CD4-positive, CD25-positive, alpha-beta regulatory T cell (primary cell): Measurements from ENCODE around the gene ATP9B. TPM values are rescaled to one million over a fixed set of nuclear protein-coding genes. Genes with fewer than 3 reads are reported as not detected.

Experiments
- ATAC-seq, 2 donors: fragments of 150-1000 bp; cut with Tn5 transposase; one replicate each; pipeline ENCODE4 v1.10.0; 2021; ENCODE audit warnings: low read depth in 2 of 2, moderate number of reproducible peaks in 2 of 2, moderate library complexity in 1 of 2
- DNase-seq, 3 donors: peaks; one replicate each; pipeline versions ENCODE4 v3.0.0 to v3.0.0-alpha.2; 2012 to 2022; ENCODE audit warnings: mixed read lengths in 1 of 3
- H3K27ac ChIP-seq: one replicate; pipeline ENCODE4 v1.7.0; 2013; ENCODE audit warnings: mild to moderate bottlenecking, low read length; ENCODE audit not compliant: insufficient read depth, poor library complexity, severe bottlenecking
- H3K27me3 ChIP-seq: one replicate; pipeline ENCODE4 v1.7.0; 2013; ENCODE audit warnings: low read length; ENCODE audit not compliant: control insufficient read depth, insufficient read depth
- H3K36me3 ChIP-seq: one replicate; pipeline ENCODE4 v1.7.0; 2013; ENCODE audit warnings: mild to moderate bottlenecking, low read length, moderate library complexity; ENCODE audit not compliant: control insufficient read depth, insufficient read depth
- H3K4me1 ChIP-seq: 2 replicates; pipeline ENCODE4 v1.7.0; 2013; ENCODE audit warnings: mild to moderate bottlenecking, low read length; ENCODE audit not compliant: insufficient read depth, control insufficient read depth, poor library complexity, severe bottlenecking
- H3K4me3 ChIP-seq: one replicate; pipeline ENCODE4 v1.7.0; 2013; ENCODE audit warnings: low read depth, mild to moderate bottlenecking, low read length, moderate library complexity
- H3K9me3 ChIP-seq, 2 experiments: 1 replicate in 1 of 2; 2 replicates in 1 of 2; pipeline ENCODE4 v1.7.0; 2013; ENCODE audit warnings: low read length in 2 of 2, mild to moderate bottlenecking in 1 of 2, moderate library complexity in 1 of 2; ENCODE audit not compliant: control insufficient read depth in 2 of 2
- H3K27ac Mint-ChIP-seq, 3 donors: one replicate each; pipeline ENCODE4 v1.8.0; 2020 to 2022; ENCODE audit warnings: mild to moderate bottlenecking in 3 of 3, mixed read lengths in 3 of 3, moderate library complexity in 2 of 3
- H3K27me3 Mint-ChIP-seq: one replicate; pipeline ENCODE4 v1.8.0; 2022; ENCODE audit warnings: mild to moderate bottlenecking, mixed read lengths
- H3K36me3 Mint-ChIP-seq: one replicate; pipeline ENCODE4 v1.8.0; 2020; ENCODE audit warnings: mixed read lengths
- H3K4me1 Mint-ChIP-seq, 4 donors: one replicate each; pipeline ENCODE4 v1.8.0; 2020 to 2022; ENCODE audit warnings: mixed read lengths in 4 of 4, mild to moderate bottlenecking in 1 of 4
- H3K4me3 Mint-ChIP-seq, 4 donors: one replicate each; pipeline ENCODE4 v1.8.0; 2020 to 2022; ENCODE audit warnings: mild to moderate bottlenecking in 4 of 4, mixed read lengths in 4 of 4, moderate library complexity in 3 of 4
- H3K9me3 Mint-ChIP-seq, 7 donors: one replicate each; pipeline ENCODE4 v1.8.0; 2020 to 2022; ENCODE audit warnings: mixed read lengths in 7 of 7, mild to moderate bottlenecking in 3 of 7, moderate library complexity in 2 of 7
- polyA plus RNA-seq, 4 donors: library from polyadenylated mRNA; unstranded; fragments of 300-500 nt; fragmentation: Illumina TruSeq; gene quantifications; one replicate each; pipeline ENCODE4 v1.2.3, GENCODE V29; 2021
- total RNA-seq: library from RNA; stranded (reverse); gene quantifications from one replicate; pipeline ENCODE4 v1.2.3, GENCODE V29; 2022

ATP9B gene
- total and polyA plus RNA-seq, 5 donors from 2014 or later = 14.1 to 75.3 (median 17.6) TPM

DNA sequence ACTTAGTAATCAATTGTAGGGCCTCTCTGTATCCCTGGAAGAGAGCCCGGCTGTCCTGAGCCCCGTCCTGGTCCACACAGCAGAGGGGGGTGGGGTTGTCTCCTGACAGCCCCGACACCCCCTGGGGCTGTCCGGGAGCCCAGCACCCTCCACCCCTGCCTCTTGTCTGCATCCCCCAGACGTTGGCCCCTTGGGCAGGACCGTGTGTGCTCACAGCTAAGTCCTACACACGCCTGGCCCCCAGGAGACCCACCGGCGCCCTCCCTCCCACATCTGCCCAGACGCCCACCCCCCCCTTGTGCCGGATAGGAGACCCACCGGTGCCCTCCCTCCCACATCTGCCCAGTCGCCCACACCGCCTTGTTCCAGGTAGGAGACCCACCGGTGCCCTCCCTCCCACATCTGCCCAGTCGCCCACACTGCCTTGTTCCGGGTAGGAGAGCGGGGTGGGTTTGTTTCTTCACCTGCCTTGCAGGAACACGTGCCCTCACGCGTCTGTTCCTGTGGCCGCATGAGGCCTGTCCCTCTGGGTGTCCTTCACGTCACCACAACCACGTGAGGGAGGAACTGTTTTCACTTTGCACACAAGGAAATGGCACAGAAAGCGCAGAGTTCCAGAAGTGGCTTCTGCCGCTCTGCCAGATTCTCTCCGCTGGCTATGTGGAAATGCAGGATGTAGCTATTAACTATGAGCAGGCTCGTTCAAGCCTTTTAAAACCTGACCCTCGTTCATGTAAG is 265.5 kb downstream of the ATP9B start:
- H3K36me3 ChIP-seq = peaks cover 65% of the 10 kb centered on the region
- peaks cover 0 to 3% (median 0%) of the 10 kb centered on the region in 7 donors for H3K9me3 Mint-ChIP-seq
- peak overlapping the region in 1 of 3 donors; percentile 38 for H3K27ac Mint-ChIP-seq
- no peak overlapping the region for H3K4me3 Mint-ChIP-seq
- no peaks in the 10 kb centered on the region for H3K27me3 Mint-ChIP-seq
- H3K4me3 ChIP-seq = no peak overlapping the region
- H3K36me3 Mint-ChIP-seq = peaks cover 59% of the 10 kb centered on the region
- H3K27me3 ChIP-seq = no peaks in the 10 kb centered on the region
- H3K9me3 ChIP-seq = no peaks in the 10 kb centered on the region
- H3K4me1 Mint-ChIP-seq = peaks cover 0 to 5% (median 0%) of the 10 kb centered on the region in 4 donors
- H3K27ac ChIP-seq = no peak overlapping the region
- no peaks in the 10 kb centered on the region for H3K4me1 ChIP-seq
- ATAC-seq = no peak
- DNase-seq = no peak

DNA sequence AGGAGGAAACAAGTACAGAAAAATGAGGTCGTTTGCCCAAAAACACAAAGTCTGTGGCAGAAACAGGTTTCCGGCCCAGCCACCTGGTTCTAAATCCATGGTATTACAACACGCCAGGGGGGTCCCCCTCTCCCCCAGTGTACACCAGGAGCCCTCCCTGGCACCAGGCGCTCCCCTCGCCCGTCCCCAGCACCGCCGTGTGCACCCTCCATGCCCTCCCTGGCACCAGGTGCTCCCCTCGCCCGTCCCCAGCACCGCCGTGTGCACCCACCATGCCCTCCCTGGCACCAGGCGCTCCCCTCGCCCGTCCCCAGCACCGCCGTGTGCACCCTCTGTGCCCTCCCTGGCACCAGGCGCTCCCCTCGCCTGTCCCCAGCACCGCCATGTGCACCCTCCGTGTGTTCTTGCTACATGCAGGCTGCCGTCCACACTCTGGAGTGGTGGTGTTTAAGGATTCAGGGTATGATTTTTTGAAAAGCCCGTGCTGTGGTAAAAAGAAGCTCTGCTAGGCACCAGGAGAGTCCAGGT is 266.7 kb downstream of the ATP9B start:
- ATAC-seq (no peak), DNase-seq (no peak)
- H3K36me3 Mint-ChIP-seq = peaks cover 55% of the 10 kb centered on the region
- peaks cover 0 to 5% (median 0%) of the 10 kb centered on the region in 4 donors for H3K4me1 Mint-ChIP-seq
- H3K27ac ChIP-seq = no peak overlapping the region
- peaks cover 56% of the 10 kb centered on the region for H3K36me3 ChIP-seq
- no peak overlapping the region for H3K27ac Mint-ChIP-seq
- H3K27me3 Mint-ChIP-seq = no peaks in the 10 kb centered on the region
- H3K27me3 ChIP-seq = no peaks in the 10 kb centered on the region
- peaks cover 0 to 3% (median 0%) of the 10 kb centered on the region in 7 donors for H3K9me3 Mint-ChIP-seq
- no peak overlapping the region for H3K4me3 Mint-ChIP-seq
- no peaks in the 10 kb centered on the region for H3K9me3 ChIP-seq
- no peaks in the 10 kb centered on the region for H3K4me1 ChIP-seq
- no peak overlapping the region for H3K4me3 ChIP-seq

DNA sequence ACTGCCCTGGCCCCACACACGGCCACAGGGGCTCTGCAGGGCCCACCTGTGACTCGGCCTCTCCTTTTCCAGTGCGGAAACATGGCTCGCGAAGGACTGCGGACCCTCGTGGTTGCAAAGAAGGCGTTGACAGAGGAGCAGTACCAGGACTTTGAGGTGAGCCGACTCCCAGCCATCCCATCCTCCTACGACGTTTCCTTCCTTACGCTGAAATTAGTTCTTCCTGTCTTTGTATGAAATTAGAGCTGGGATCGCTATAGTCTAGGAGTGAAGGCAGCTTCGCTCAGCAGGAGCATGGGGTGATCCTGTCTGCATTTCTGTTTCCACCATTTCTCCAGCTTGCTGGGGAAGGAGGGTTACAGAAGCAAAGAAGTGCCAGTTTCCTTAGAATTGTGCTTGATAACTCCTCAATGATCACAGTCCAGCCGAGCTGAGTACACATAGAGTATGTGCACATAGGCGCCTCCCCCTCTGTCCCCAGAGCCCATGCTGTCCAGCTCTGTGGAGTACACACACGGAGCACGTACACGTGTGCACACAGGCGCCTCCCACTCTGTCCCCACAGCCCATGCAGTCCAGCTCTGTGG is 267.5 kb downstream of the ATP9B start:
- Histone ChIP-seq H3K27me3 (no peaks in the 10 kb centered on the region), H3K36me3 (peaks cover 51% of the 10 kb centered on the region), H3K27ac (no peak overlapping the region), H3K4me3 (no peak overlapping the region), H3K4me1 (no peaks in the 10 kb centered on the region), H3K9me3 (no peaks in the 10 kb centered on the region)
- ATAC-seq (no peak), DNase-seq (no peak)
- Mint-ChIP-seq H3K27ac (peak overlapping the region in 1 of 3 donors; percentile 23), H3K36me3 (peaks cover 52% of the 10 kb centered on the region), H3K27me3 (no peaks in the 10 kb centered on the region), H3K4me3 (no peak overlapping the region), H3K9me3 (peaks cover 0 to 3% (median 0%) of the 10 kb centered on the region in 7 donors), H3K4me1 (peaks cover 0 to 5% (median 0%) of the 10 kb centered on the region in 4 donors)

- peaks cover 52% of the 10 kb centered on the region for H3K36me3 Mint-ChIP-seq
- no peak overlapping the region for H3K27ac Mint-ChIP-seq
Measured at GRCh38 chr18:79337184-79337583, 268.0 kb downstream of the ATP9B start.

DNA sequence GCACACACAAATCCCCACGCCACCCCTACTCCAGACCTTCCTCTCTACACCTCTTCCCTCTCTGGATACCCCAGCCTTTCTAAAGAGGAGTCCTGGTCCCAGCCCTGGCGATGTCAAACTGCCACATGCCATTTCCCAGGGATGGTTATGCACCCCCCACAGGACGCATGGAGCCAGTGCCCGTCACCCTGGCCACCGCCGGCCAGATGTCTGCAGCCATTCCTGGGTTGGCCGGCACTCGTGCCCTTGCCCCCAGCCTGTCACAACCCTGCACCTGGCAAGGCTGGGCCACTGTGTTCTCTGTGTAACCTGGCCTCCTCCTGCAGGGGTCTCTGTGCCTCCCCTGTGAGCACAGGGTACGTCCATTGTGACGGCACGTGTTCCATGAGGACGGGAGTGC is 268.4 kb downstream of the ATP9B start:
- H3K36me3 Mint-ChIP-seq = peaks cover 49% of the 10 kb centered on the region
- Histone ChIP-seq H3K27ac (no peak overlapping the region), H3K4me3 (no peak overlapping the region), H3K36me3 (peaks cover 50% of the 10 kb centered on the region), H3K27me3 (no peaks in the 10 kb centered on the region), H3K4me1 (no peaks in the 10 kb centered on the region), H3K9me3 (no peaks in the 10 kb centered on the region)
- DNase-seq (no peak), ATAC-seq (no peak)
- H3K9me3 Mint-ChIP-seq = peaks cover 0 to 3% (median 0%) of the 10 kb centered on the region in 7 donors
- no peaks in the 10 kb centered on the region for H3K27me3 Mint-ChIP-seq
- H3K4me1 Mint-ChIP-seq = peaks cover 0 to 5% (median 0%) of the 10 kb centered on the region in 4 donors
- no peak overlapping the region for H3K4me3 Mint-ChIP-seq
- no peak overlapping the region for H3K27ac Mint-ChIP-seq

More at GRCh38 chr18:79337184-79337583, 268.0 kb downstream of the ATP9B start:
- H3K4me3 Mint-ChIP-seq = no peak overlapping the region
- H3K4me3 ChIP-seq = no peak overlapping the region
- H3K36me3 ChIP-seq = peaks cover 53% of the 10 kb centered on the region
- no peaks in the 10 kb centered on the region for H3K4me1 ChIP-seq
- DNase-seq (no peak), ATAC-seq (no peak)
- no peaks in the 10 kb centered on the region for H3K27me3 ChIP-seq
- no peaks in the 10 kb centered on the region for H3K9me3 ChIP-seq
- H3K4me1 Mint-ChIP-seq = peaks cover 0 to 5% (median 0%) of the 10 kb centered on the region in 4 donors
- peaks cover 0 to 3% (median 0%) of the 10 kb centered on the region in 7 donors for H3K9me3 Mint-ChIP-seq
- H3K27me3 Mint-ChIP-seq = no peaks in the 10 kb centered on the region
- H3K27ac ChIP-seq = no peak overlapping the region

- peak overlapping the region in 2 of 3 donors; percentile 5 to 6 for H3K27ac Mint-ChIP-seq
- no peaks in the 10 kb centered on the region for H3K9me3 ChIP-seq
- no peak overlapping the region for H3K4me3 Mint-ChIP-seq
- no peaks in the 10 kb centered on the region for H3K27me3 Mint-ChIP-seq
- H3K4me1 Mint-ChIP-seq = peaks cover 0 to 5% (median 0%) of the 10 kb centered on the region in 4 donors
- no peaks in the 10 kb centered on the region for H3K27me3 ChIP-seq
- peaks cover 0 to 3% (median 0%) of the 10 kb centered on the region in 7 donors for H3K9me3 Mint-ChIP-seq
- no peak overlapping the region for H3K4me3 ChIP-seq
- peaks cover 57% of the 10 kb centered on the region for H3K36me3 ChIP-seq
- H3K4me1 ChIP-seq = no peaks in the 10 kb centered on the region
- no peak for ATAC-seq
- no peak overlapping the region for H3K27ac ChIP-seq
- DNase-seq = no peak
- peaks cover 46% of the 10 kb centered on the region for H3K36me3 Mint-ChIP-seq
Measured at GRCh38 chr18:79339094-79339908, 270.1 kb downstream of the ATP9B start.

DNA sequence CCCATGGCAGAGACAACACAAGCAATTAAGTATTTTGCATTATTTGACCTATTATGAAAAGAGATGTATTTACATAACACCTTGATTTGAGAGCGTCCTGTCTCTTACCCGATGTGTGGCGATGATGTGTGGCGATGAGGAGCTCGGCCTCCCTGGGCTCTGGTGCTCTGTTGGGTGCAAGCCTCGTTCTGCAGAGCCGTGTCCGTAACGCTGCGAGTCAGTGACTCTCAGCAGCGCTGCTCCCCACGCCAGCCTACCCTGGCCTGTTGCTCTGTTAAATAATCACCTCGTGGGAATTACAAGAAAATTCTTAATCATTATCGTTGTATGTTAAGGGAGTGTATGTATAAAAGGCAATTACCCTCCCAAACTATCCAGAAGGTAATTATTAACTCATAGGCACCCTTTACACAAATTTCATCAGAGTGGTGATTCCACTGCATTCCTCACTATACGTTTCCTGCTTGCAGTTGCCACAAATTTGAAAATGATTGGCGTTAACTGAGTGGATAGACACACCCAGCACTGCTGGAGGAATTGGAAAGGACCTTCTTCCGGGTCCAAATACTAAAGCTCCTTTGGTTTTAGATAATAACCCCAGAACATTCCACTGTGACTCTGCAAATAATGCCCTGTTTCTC is 274.5 kb downstream of the ATP9B start:
- peaks cover 71% of the 10 kb centered on the region for H3K36me3 ChIP-seq
- Mint-ChIP-seq H3K27me3 (no peaks in the 10 kb centered on the region), H3K36me3 (peaks cover 56% of the 10 kb centered on the region), H3K27ac (no peak overlapping the region), H3K4me1 (peaks cover 0 to 5% (median 0%) of the 10 kb centered on the region in 4 donors), H3K4me3 (no peak overlapping the region), H3K9me3 (peaks cover 0 to 3% (median 0%) of the 10 kb centered on the region in 7 donors)
- no peak for DNase-seq
- H3K27ac ChIP-seq = no peak overlapping the region
- ATAC-seq = no peak
- no peaks in the 10 kb centered on the region for H3K4me1 ChIP-seq
- H3K9me3 ChIP-seq = no peaks in the 10 kb centered on the region
- H3K27me3 ChIP-seq = no peaks in the 10 kb centered on the region
- H3K4me3 ChIP-seq = no peak overlapping the region
